GM06990 (cell line): ENCODE measurements around the gene OR52I1.

Experiments used
- DNase-seq: peaks from one replicate; pipeline ENCODE4 v3.0.0-alpha.2; 2011; ENCODE audit not compliant: insufficient read length; ENCODE audit errors: extremely low read depth
- H3K27me3 ChIP-seq: replicated peaks from 2 replicates; pipeline ENCODE4 v1.6.0; 2011; ENCODE audit warnings: low read length; ENCODE audit not compliant: control insufficient read depth, insufficient read depth
- H3K36me3 ChIP-seq: 2 replicates; pipeline ENCODE4 v1.5.1; 2011; ENCODE audit warnings: low read length; ENCODE audit not compliant: control insufficient read depth, insufficient read depth
- H3K4me3 ChIP-seq: replicated peaks from 2 replicates; pipeline ENCODE4 v1.5.1; 2011; ENCODE audit warnings: low read depth, mild to moderate bottlenecking, control low read depth, low read length
- CTCF ChIP-seq: IDR thresholded peaks from 2 replicates; pipeline ENCODE4 v1.5.1; 2011; ENCODE audit warnings: low read length, control low read depth, mild to moderate bottlenecking, inconsistent platforms; ENCODE audit not compliant: insufficient read depth, poor library complexity, severe bottlenecking

OR52I1 gene

GRCh38 chr11:4606231-4607015 lies 12.6 kb downstream of the OR52I1 start:
- DNase-seq: no peak
- TF ChIP-seq CTCF: no peak
- Histone ChIP-seq H3K27me3 (no peaks in the 10 kb centered on the region), H3K36me3 (peaks cover 8% of the 10 kb centered on the region), H3K4me3 (no peak overlapping the region)

GRCh38 chr11:4607096-4607495 lies 13.3 kb downstream of the OR52I1 start:
- no peaks in the 10 kb centered on the region for H3K27me3 ChIP-seq
- peaks cover 3% of the 10 kb centered on the region for H3K36me3 ChIP-seq

GRCh38 chr11:4607781-4608666 lies 14.2 kb downstream of the OR52I1 start, which contains the start of gene TRIM68:
Gene TRIM68, minus strand, starts transcription at chr11:4608231. Its CDS starts 2,727 bp downstream, at chr11:4605504.
- TF ChIP-seq CTCF: no peak
- DNase-seq: peak; percentile 94
- Histone ChIP-seq H3K27me3 (no peaks in the 10 kb centered on the region), H3K4me3 (peak within 1 kb of the TSS; percentile 76), H3K36me3 (peaks cover 2% of the 10 kb centered on the region)

More at GRCh38 chr11:4607096-4607495, 13.3 kb downstream of the OR52I1 start:
- no peak for TF ChIP-seq CTCF
- peak overlapping the region; percentile 76 for H3K4me3 ChIP-seq
- DNase-seq: no peak

- H3K27me3 ChIP-seq: 0 out of 2 replicates have a peak, but pooled peaks cover 1% of the 10 kb centered on the region
- DNase-seq: no peak
- no peak for TF ChIP-seq CTCF
- H3K4me3 ChIP-seq: no peak overlapping the region; the same call in 1 of the 2 replicates
- no peaks in the 10 kb centered on the region for H3K36me3 ChIP-seq
Measured at GRCh38 chr11:4610258-4610935, 16.6 kb downstream of the OR52I1 start.

- no peaks in the 10 kb centered on the region for H3K36me3 ChIP-seq
- no peak overlapping the region for H3K4me3 ChIP-seq
- H3K27me3 ChIP-seq: 0 out of 2 replicates have a peak, but pooled peaks cover 1% of the 10 kb centered on the region
- TF ChIP-seq CTCF: no peak
- DNase-seq: no peak
Measured at GRCh38 chr11:4611986-4612385, 18.1 kb downstream of the OR52I1 start.
